Activated T-cell treated with anti-CD3 and anti-CD28 coated beads for 48 hours (primary cell): Measurements from ENCODE around the gene P2RX5.
A peak's percentile ranks its signal among the peaks of the same experiment; 100 is the strongest.
"Not testable (repeated sequence)": the region's sequence is repeated elsewhere in the genome, so short reads cannot be mapped to it uniquely, and the experiment has no call there.

Experiments used
- DNase-seq: peaks from one replicate; pipeline ENCODE4 v3.0.0-alpha.2; 2020; ENCODE audit warnings: low read depth

The P2RX5 gene, protein sequence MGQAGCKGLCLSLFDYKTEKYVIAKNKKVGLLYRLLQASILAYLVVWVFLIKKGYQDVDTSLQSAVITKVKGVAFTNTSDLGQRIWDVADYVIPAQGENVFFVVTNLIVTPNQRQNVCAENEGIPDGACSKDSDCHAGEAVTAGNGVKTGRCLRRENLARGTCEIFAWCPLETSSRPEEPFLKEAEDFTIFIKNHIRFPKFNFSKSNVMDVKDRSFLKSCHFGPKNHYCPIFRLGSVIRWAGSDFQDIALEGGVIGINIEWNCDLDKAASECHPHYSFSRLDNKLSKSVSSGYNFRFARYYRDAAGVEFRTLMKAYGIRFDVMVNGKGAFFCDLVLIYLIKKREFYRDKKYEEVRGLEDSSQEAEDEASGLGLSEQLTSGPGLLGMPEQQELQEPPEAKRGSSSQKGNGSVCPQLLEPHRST

DNA sequence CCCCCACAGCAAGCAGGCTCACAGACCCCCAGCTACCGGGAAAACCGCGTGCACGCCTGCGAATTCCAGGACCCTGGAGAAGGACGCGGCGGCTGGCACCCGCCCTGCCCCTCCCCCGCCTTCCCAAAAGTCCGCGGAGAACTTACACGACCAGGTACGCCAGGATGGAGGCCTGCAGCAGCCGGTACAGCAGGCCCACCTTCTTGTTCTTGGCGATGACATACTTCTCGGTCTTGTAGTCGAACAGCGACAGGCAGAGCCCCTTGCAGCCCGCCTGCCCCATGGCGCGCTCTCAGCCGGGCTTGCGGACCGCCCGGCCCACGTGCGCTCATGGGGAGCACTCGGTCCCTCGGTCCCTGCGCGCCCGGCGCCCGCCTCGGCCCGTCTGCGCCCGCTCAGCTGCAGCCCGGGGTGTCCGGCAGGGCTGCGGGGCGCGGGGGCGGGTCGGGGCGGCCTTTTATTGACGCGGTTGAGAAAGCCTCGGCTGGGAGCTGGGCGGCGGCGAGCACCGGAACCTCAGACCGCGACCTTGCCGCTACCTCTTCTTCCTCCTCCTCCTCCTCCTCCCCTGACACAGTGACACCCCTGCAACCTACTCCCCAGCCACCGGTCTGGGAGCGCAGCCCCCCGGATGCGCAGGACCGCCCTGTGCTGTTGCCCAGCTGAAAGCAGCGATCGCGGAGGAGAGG is at the start of gene P2RX5:
Gene P2RX5 (minus strand): TSS at position 433 of the 689 bp plus-strand sequence. CDS start 150 bp downstream, at position 283.
- peak; percentile 36 for DNase-seq

DNA sequence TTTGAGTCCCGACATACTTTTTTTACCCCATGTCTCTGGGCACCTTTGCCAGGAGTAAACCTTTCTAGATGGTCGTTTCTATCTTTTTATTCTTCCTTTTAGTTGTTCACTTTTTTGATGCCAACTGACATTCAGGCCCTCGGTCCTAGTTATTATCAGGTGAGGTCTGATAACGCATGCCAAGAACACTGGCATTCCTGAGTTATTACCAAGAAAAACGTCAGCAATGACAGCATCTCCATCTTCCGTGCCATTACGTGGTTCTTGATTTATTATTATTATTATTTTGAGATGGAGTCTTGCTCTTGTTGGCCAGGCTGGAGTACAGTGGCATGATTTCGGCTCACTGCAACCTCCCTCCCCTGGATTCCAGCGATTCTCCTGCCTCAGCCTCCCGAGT is 49.1 kb upstream of the P2RX5 start:
- DNase-seq = no peak

DNA sequence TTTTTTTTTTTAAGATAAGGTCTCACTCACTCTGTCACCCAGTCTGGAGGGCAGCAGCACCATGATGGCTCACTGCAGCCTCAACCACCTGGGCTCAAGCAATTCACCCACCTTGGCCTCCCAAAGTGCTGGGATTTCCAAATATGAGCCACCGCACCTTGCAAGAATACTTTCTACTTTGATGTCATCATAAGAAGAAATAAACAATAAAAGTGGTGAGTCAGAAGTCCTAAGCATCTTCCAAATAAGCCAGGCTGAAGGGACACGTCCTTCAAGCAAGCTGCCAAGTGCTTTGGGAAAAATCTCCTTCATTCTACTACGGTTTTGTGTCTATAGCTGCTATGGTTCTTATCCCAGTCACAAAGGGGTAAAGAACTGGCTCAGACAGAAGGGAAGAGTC is 48.1 kb upstream of the P2RX5 start:
- no peak for DNase-seq

DNA sequence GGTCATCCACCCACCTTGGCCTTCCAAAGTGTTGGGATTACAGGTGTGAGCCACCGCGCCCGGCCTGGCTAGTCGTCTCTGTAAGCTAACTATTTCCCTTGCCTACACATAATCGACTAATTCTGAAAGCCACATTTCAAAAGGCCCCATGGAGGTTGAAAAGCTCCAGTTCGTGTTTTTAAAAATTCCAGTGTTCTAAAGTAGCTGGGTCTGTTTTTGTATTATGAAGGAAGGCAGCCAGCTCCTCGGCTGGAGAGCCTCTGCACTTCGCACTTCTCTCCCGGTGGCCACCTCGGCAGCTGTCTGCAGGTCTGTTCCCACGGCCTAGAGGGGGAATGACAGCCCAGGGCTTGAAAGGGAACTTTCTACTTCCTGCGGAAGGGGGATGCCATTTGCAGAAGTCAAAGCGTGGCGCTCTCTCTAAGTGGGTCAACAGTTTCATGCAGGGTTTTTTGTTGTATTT is 44.7 kb upstream of the P2RX5 start:
- DNase-seq = no peak

DNA sequence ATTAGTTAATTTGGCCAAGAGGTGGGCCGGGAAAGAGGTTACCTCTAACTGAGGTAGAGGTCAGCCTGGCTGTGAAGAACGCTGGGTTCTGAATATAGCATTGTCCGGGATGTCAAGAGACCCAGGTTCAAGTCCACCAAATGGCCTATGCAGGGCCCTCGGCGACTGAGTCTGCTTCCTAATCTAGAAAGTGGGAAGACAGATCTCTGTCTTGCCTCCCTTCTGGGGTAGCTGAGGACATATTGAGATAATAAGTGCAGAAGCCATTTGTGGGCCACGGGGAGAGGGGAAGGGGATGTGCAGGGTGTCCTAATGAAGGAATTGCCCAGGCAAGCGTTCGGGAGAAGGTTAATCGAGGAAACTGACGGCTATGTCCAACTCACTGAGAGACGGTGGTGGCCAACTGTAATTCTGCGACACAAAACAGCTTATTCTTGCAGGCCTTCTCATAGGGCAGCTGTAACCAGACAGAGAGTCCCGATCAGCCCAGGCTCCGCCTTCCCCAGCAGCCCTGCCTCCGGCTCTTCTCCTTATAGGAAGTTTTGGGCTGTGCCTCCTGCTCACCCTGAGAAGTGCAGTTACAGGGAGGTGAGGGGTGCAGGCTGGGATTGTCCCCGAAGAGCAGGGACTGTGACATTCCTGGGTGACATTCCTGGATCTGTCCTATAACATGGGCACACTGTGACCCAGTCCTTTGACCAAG is 43.6 kb upstream of the P2RX5 start:
- DNase-seq = no peak

DNA sequence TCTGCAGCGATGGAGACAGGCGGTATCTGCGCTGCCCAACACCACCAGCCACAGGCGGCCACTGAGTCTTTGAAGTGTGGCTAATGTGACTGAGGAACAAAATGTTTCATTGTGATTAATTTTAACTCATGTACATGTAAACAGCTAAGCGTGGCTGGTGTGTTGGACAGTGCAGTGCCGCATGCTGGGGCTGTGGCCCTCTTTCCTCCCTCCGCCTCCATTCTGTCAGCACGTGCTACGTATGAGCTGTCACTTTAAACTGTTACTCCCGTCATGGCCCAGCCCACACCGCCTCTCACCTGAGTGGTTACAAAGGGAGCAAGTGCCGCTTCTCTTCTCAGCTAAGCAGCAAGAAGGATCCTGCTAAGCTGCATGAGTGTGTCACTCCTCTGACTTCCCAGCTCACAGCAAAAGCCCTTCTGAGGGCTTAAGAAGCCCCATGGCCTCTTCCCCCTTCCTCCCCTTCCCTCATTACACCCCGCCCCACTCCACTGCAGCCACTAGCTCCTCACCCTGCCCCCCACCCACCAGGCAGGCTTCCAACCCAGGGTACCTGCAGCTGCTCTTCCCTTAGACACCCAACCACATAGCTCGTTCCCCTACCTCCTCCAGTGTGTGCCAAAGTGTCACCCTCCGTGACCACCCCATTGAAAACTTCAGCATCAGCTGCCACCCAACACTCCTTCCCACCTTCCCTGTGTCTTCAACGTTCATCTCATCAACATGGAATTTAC is 42.8 kb upstream of the P2RX5 start:
- DNase-seq = peak; percentile 67

DNA sequence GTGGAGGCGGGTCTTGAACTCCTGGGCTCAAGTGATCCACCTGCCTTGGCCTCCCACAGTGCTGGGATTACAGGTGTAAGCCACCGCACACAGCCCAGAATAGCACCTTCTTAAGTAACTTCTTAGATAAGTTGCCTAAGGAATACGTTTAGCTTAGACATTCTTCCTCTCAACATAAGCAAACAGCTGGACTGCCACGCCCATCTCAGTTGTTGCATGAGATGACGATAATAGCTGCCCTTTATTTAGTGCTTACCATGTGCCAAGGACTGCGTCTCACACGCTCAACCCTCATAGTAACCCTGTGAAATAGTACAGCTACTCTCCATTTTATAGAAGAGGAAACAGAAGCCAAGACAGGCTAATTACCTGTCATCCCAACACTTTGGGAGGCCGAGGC is 39.6 kb upstream of the P2RX5 start:
- no peak for DNase-seq

DNA sequence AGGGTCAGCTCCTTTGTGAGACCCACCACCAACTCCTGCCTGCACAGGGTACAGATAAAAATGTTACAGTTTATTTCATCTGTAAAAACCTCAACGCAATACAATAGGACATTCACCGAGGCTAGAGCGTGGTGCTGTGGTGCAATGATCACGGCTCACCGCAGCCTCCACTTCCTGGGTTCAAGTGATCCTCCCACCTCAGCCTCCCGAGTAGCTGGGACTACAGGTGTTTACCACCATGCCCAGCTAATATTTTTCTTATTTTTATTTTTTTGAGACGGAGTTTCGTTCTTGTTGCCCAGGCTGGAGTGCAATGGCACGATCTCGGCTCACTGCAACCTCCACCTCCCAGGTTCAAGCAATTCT is 38.9 kb upstream of the P2RX5 start:
- DNase-seq = not testable (repeated sequence)

DNA sequence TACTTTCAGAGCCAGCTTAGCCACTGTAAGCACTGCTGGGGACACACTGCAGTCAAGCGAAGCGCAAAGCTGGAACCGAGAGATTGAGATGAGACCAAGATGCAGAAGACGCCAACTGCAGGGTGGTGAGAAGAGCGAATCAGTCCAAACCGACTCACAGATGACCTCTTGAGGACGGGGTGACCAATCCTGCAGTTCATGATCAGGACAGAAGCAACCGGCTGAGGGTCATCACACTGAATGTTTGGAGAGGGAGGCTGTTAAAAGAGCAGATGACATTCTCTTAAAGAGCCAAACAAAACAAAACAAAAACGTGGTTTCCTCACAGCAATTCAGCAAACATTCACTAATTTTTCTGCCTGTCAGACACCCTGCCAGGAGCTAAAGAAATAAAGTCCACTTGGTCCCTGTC is 36.3 kb upstream of the P2RX5 start:
- DNase-seq = no peak

DNA sequence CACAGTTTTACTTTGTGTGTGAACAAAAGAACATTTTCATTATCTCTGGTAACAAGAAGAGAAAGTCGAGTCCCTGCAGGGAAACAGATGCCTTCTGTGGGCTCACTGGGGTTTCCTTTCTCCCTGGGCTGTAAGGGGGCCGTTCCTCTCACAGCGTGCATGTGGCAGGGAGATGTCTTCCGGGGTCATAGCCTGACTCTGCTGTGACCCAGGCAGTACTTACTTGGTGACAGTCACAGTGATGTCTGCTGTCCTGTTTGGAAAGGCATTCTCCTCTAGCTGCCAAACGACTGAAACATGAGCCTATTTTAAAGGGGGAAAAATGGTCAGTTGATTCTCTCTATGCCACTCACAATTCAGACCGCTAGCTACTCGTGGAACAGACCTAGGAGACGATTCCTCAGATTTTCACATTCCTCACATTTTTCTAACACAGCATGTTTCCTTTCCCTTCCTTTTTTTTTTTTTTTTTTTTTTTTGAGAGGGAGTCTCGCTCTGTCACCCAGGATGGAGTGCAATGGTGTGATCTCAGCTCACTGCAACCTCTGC is 35.0 kb upstream of the P2RX5 start:
- DNase-seq = no peak

DNA sequence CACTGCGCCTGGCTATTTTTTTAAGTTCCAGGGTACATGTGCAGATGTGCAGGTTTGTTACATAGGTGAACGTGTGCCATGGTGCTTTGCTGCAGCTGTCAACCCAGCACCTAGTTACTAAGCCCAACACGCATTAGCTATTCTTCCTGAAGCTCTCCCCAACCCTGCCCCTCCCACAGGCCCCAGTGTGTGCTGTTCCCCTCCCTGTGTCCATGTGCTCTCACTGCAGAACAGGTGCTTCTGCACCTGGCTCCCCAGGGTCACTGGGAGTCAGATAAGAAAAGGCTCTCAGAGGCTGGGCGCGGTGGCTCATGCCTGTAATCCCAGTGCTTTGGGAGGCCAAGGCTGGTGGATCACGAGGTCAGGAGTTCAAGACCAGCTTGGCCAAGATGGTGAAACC is 33.9 kb upstream of the P2RX5 start:
- DNase-seq = no peak

DNA sequence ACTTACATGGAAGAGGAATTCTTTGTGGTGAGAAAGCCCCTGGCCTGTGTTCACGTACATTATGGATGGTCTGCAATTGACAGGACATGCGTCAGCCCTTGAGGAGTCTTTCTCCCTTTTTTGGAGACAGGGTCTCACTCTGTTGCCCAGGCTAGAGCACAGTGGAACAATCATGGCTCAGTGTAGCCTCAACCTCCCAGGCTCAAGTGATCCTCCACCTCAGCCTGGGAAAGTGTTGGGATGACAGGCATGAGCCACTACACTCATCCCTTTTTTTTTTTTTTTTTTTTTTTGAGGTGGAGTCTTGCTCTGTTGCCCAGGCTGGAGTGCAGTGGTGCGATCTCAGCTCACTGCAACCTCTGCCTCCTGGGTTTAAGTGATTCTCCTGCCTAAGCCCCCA is 32.1 kb upstream of the P2RX5 start:
- DNase-seq = not testable (repeated sequence)

DNA sequence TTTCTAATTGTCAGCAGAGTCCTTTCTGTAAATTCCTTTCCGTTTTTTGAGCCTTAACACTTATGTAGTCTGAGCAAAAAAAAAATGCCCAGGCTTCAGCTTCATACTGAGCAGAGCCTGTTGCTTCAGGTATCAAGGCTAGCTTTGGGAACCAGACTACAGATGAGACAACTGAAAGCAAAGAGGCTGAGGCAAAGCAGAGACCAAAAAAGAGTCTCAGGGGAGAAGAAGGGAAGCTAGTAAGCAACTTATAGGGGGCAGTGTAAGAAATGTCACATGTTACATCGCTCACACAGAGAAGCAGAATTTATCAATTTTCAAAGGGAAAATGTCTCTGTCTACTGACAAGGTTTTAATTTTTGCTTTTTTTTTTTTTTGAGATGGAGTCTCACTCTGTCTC is 31.1 kb upstream of the P2RX5 start:
- no peak for DNase-seq

DNA sequence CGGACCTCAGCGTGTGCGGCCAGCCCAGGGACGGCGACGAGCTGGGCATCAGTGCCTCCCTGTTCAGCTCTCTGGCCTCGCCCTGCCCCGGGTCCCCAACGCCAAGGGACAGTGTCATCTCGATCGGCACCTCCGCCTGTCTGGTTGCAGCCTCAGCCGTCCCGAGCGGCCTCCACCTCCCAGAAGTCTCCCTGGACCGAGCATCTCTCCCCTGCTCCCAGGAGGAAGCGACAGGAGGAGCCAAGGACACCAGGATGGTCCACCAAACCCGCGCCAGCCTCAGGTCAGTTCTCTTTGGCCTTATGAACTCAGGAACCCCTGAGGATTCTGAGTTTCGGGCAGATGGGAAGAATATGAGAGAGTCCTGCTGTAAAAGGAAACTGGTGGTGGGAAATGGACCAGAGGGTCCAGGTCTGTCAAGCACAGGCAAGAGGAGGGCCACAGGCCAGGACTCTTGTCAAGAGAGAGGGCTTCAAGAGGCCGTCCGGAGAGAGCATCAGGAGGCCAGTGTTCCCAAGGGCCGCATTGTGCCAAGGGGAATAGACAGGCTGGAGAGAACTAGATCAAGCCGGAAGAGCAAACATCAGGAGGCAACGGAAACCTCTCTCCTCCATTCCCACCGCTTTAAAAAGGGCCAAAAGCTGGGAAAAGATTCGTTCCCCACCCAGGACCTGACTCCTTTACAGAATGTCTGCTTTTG is 28.6 kb upstream of the P2RX5 start:
- DNase-seq = no peak

DNA sequence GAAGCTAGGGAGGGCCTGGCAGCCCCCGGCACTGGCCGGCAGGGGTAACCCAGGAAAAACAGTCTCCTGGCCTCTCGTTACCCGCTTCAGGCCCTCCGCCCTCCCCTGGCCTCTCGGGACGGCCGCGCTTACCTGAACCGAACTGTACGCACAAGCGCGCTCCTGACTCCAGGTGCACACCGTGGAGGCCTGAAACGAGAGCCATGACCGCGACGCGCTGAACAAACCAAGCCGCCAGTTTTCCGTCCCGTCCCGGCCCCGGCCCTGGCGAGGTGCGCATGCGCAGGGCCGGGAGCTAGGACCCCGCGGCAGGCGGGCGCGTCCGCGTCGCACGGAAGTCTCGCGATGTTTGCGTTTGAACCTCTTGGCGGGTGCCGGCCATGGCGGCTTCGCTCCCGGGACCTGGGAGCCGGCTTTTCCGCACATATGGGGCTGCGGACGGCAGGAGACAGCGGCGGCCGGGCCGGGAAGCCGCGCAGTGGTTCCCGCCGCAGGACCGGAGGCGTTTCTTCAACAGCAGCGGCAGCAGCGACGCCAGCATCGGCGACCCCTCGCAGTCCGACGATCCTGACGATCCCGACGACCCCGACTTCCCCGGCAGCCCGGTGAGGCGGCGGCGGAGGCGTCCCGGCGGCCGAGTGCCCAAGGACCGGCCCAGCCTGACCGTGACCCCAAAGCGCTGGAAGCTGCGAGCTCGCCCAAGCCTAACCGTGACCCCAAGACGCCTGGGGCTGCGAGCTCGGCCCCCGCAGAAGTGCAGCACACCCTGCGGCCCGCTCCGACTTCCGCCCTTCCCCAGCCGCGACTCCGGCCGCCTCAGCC is 27.8 kb upstream of the P2RX5 start, which contains the start of gene HASPIN:
Gene HASPIN (plus strand): TSS at position 348 of the 822 bp plus-strand sequence. CDS start 33 bp downstream, at position 381.
- peak; percentile 94 for DNase-seq

DNA sequence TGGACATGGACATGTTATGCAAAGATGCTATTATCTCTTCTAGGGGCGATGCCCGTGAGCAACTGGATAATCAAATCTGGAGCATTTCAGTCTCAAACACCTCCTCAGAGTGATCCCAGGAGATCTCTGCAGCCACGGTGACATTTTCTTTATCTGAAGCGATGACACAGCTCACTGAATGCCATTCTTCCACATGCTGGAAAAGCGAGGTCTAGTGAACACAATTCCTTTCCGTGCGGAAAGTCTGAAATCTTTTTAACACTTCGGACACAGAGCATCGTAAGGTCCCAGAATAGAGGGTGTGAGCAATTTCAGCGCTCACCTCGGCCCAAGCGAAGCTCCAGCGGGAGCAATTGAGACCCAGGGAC is 27.2 kb upstream of the P2RX5 start:
- no peak for DNase-seq

DNA sequence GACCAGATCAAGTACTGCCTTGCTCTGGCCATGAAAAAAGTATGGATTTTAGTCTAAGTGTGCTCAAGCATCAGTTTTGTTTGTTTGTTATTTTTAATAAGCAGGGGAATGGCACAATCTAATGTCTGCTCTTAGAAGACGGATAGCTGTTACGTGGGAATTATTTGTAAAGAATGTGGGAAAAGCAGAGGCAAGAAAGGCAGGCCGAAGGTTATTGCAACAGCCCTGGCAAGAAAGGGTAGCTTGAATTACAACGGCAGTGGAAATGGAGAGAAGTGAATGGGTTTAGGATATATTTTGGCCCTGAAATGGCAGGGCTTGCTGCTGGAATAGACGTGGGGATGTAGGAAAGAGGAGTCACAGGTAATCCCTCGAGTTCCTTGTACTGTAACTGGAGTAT is 26.8 kb upstream of the P2RX5 start:
- DNase-seq = no peak

DNA sequence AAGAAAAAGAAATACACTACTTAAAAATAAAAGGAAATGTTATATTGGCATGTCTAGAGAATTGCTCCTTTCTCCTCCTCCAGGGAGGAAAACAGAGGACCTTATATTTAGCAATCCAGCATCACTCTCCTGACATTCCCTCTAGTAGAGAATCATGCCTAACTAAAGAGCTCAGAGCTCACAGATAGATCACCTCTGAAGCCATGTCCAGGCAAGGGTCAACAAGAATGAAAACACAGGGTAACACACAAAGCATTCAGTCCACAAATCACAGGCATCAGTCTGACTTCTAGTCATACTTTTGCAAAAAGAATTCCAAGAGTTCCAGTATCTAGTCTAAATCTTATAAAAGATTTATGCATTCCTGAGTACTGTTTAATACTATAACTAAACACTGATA is 23.3 kb upstream of the P2RX5 start:
- DNase-seq = no peak

DNA sequence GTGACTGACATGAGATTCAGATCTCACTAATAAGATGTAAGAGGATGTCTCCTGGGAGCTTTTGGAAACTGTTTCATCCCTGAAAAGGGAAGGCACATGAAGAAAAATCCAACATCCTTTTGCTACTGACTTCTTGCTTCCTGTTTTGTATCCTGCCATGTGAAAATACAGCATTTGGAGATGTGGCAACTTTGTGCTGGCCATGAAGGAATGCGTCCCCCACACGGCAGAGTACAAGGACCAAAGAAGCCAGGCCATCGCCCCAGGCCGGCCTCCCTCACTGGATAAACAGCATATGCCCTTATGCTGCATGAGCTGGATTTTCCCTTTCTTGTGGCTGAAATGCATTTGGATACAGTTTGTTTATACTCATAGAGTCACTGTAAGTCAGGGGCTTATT is 22.2 kb upstream of the P2RX5 start:
- DNase-seq = no peak

DNA sequence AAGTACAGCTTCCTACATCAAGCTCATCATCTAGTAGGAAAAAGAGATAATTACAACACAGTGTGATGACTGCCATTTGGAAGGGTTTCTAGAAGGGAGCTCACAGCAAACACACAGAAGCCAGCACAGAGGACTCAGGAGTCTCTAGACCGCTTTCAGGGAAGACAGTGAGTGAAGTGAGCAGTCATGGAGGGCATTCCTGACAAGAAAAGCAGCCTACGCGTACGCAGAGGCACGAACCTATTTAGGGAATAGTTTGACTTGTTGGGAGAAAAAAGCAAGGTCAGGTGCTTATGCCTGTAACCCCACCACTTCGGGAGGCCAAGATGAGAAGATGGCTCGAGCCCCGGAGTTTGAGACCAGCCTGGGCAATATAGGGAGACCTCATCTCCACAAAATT is 19.3 kb upstream of the P2RX5 start:
- DNase-seq = no peak
